ENCODE measurements around the gene MIDN. TPM values are rescaled to one million over a fixed set of nuclear protein-coding genes. Genes with fewer than 3 reads are reported as not detected.

The MIDN gene
- total RNA-seq, 1 donor from 2014 or later, result 170 TPM

- Histone ChIP-seq H3K27me3 (no peaks in the 10 kb centered on the region), H3K9me3 (no peaks in the 10 kb centered on the region), H3K4me1 (peaks cover 62% of the 10 kb centered on the region), H3K36me3 (peaks cover 0 to 43% of the 10 kb centered on the region in 2 donors), H3K27ac (peak overlapping the region; percentile 100), H3K4me3 (peak overlapping the region; percentile 79 to 85)
- intact Hi-C loops (cut with DNase I), result loop anchor here (1.0 kb wide), 1 partner anchor 8 kb away; no protein-coding TSS in a partner anchor
- TF ChIP-seq POLR2A (IDR thresholded peaks at IDR 0.05), result no peak
- peak in 1 of 3 experiments; percentile 5 for TF ChIP-seq CTCF (IDR thresholded peaks at IDR 0.05)
- TF ChIP-seq POLR2AphosphoS5 (IDR thresholded peaks at IDR 0.05; ENCODE audit: insufficient read depth in 1 of 2, low read depth in 1 of 2), result peak; percentile 18 to 70
- DNase-seq (ENCODE audit: extremely low spot score in 2 of 2), result no peak
These were observed 4.6 kb downstream of the MIDN start for GRCh38 chr19:1252821-1253513.

DNA sequence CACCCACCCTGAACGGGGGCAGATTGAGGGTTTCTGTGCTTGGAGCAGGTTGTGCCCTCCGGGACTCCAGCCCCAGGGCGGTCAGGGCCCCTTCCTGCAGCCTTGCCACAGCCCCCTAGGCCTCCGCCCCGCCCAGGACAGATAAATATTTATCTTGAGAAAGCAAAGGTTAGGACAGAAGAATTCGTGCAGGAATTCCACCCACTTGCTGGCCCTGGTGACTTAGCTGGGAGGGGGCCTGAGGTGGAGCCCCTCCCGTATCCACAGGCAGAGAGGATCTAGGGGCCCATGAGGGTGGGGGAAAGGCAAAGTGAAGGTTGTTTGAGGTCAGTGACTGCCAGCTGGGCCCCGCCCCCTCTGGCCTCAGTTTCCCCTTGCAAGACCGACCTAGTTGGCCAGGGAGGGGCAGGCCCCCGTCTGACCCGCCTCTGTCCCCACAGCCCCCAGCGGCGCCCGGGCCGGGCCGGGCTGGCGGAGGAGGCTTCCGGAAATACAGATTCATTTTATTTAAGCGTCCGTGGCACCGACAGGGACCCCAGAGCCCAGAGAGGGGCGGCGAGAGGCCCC lies 5.2 kb downstream of the MIDN start:
- intact Hi-C loops (cut with DNase I), result no loop called here
- Histone ChIP-seq H3K36me3 (peaks cover 0 to 47% of the 10 kb centered on the region in 2 donors), H3K9me3 (no peaks in the 10 kb centered on the region), H3K4me1 (peaks cover 65% of the 10 kb centered on the region), H3K27me3 (no peaks in the 10 kb centered on the region), H3K27ac (peak overlapping the region; percentile 100), H3K4me3 (peak overlapping the region; percentile 79 to 85)
- no peak for DNase-seq (ENCODE audit: extremely low spot score in 2 of 2)
- TF ChIP-seq POLR2AphosphoS5 (IDR thresholded peaks at IDR 0.05; ENCODE audit: insufficient read depth in 1 of 2, low read depth in 1 of 2), result peak in 1 of 2 donors; percentile 74
- no peak for TF ChIP-seq CTCF (IDR thresholded peaks at IDR 0.05)

DNA sequence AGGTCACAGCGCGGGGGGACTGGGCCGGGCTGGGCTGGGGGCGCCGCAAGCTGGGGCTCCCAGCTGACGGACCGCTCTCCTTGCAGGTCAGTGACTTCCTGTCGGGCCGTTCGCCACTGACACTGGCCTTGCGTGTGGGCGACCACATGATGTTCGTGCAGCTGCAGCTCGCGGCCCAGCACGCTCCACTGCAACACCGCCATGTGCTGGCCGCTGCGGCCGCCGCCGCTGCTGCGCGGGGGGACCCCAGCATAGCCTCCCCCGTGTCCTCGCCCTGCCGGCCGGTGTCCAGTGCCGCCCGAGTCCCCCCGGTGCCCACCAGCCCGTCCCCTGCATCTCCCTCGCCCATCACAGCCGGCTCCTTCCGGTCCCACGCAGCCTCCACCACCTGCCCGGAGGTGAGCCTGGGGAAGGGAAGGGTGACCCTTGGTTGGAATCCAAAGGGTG lies 5.7 kb downstream of the MIDN start:
- Histone ChIP-seq H3K4me3 (peak overlapping the region; percentile 79 to 85), H3K27me3 (no peaks in the 10 kb centered on the region), H3K4me1 (peaks cover 70% of the 10 kb centered on the region), H3K27ac (peak overlapping the region; percentile 100), H3K9me3 (no peaks in the 10 kb centered on the region), H3K36me3 (peaks cover 0 to 47% of the 10 kb centered on the region in 2 donors)
- intact Hi-C loops (cut with DNase I), result no loop called here
- DNase-seq (ENCODE audit: extremely low spot score in 2 of 2), result no peak
- TF ChIP-seq POLR2AphosphoS5 (IDR thresholded peaks at IDR 0.05; ENCODE audit: insufficient read depth in 1 of 2, low read depth in 1 of 2) (no peak), POLR2A (IDR thresholded peaks at IDR 0.05) (no peak), CTCF (IDR thresholded peaks at IDR 0.05) (no peak)

- H3K9me3 ChIP-seq, result no peaks in the 10 kb centered on the region
- peak overlapping the region; percentile 100 for H3K27ac ChIP-seq
- TF ChIP-seq POLR2A (IDR thresholded peaks at IDR 0.05), result no peak
- no peak for TF ChIP-seq CTCF (IDR thresholded peaks at IDR 0.05)
- TF ChIP-seq POLR2AphosphoS5 (IDR thresholded peaks at IDR 0.05; ENCODE audit: insufficient read depth in 1 of 2, low read depth in 1 of 2), result no peak
- H3K36me3 ChIP-seq, result peaks cover 0 to 47% of the 10 kb centered on the region in 2 donors
- H3K27me3 ChIP-seq, result no peaks in the 10 kb centered on the region
- peaks cover 75% of the 10 kb centered on the region for H3K4me1 ChIP-seq
- peak overlapping the region in 1 of 2 donors; percentile 85 for H3K4me3 ChIP-seq
- intact Hi-C loops (cut with DNase I), result no loop called here
- no peak for DNase-seq (ENCODE audit: extremely low spot score in 2 of 2)
These were observed 6.3 kb downstream of the MIDN start for GRCh38 chr19:1254530-1255185.

Data from vagina (tissue), 2 donors.